GM12878 (cell line): Measurements from ENCODE around the gene PRKCQ. TPM values are rescaled to one million over a fixed set of nuclear protein-coding genes. Genes with fewer than 3 reads are reported as not detected.

Experiments
- ATF7 ChIP-seq: fragments of 450-650 bp; IDR thresholded peaks from 2 replicates; pipeline ENCODE4 v1.6.1; 2016; ENCODE audit warnings: low read depth, mild to moderate bottlenecking
- BRCA1 ChIP-seq: IDR thresholded peaks from 2 replicates; pipeline ENCODE4 v1.6.1; 2011; ENCODE audit warnings: low read depth, low read length, improper control_type of control experiment
- E2F8 ChIP-seq: fragments of 450-650 bp; IDR thresholded peaks from 2 replicates; pipeline ENCODE4 v1.6.1; 2018; ENCODE audit warnings: mild to moderate bottlenecking, low read depth, moderate library complexity; ENCODE audit not compliant: partially characterized antibody
- EP300 ChIP-seq, 2 experiments: fragments of 150-350 bp in 1 of 2; IDR thresholded peaks; 2 replicates each; pipeline ENCODE4 v1.6.1; 2011 to 2012; ENCODE audit warnings: low read depth in 2 of 2, low read length in 2 of 2, borderline replicate concordance in 1 of 2, improper control_type of control experiment in 1 of 2, inconsistent platforms in 1 of 2; ENCODE audit not compliant: control insufficient read depth in 1 of 2
- HDAC2 ChIP-seq: fragments of 200-600 bp; sonication (generic); IDR thresholded peaks from 2 replicates; pipeline ENCODE4 v1.6.1; 2017
- IKZF1 ChIP-seq: fragments of 450-650 bp; conservative IDR thresholded peaks from 2 replicates; pipeline ENCODE4 v1.6.1; 2017; ENCODE audit warnings: antibody characterized with exemption, mild to moderate bottlenecking
- JUND ChIP-seq: IDR thresholded peaks from 2 replicates; pipeline ENCODE4 v1.6.1; 2012; ENCODE audit warnings: low read depth, mild to moderate bottlenecking, low read length, improper control_type of control experiment, moderate library complexity
- NR2C1 ChIP-seq: fragments of 450-650 bp; IDR thresholded peaks from 2 replicates; pipeline ENCODE4 v1.6.1; 2017; ENCODE audit warnings: antibody characterized with exemption, mild to moderate bottlenecking, moderate library complexity
- NR2F1 ChIP-seq: fragments of 450-650 bp; conservative IDR thresholded peaks from 2 replicates; pipeline ENCODE4 v1.6.1; 2017; ENCODE audit warnings: mild to moderate bottlenecking
- PKNOX1 ChIP-seq: fragments of 450-650 bp; IDR thresholded peaks from 2 replicates; pipeline ENCODE4 v1.6.1; 2016; ENCODE audit warnings: mild to moderate bottlenecking
- RELA ChIP-seq: fragments of 450-650 bp; IDR thresholded peaks from 2 replicates; pipeline ENCODE4 v1.8.0; 2014; ENCODE audit warnings: borderline replicate concordance; ENCODE audit not compliant: partially characterized antibody
- SPI1 ChIP-seq: IDR thresholded peaks from 2 replicates; pipeline ENCODE4 v1.6.1; 2011; ENCODE audit warnings: low read depth, mild to moderate bottlenecking, low read length, moderate library complexity, borderline replicate concordance; ENCODE audit not compliant: insufficient read depth
- TARDBP ChIP-seq: IDR thresholded peaks from 2 replicates; pipeline ENCODE4 v1.6.1; 2016; ENCODE audit warnings: borderline replicate concordance
- TCF3 ChIP-seq: IDR thresholded peaks from 2 replicates; pipeline ENCODE4 v1.6.1; 2012; ENCODE audit warnings: low read depth, mild to moderate bottlenecking, low read length, borderline replicate concordance; ENCODE audit not compliant: insufficient read depth
- WRNIP1 ChIP-seq: IDR thresholded peaks from 2 replicates; pipeline ENCODE4 v1.6.1; 2011; ENCODE audit warnings: low read depth, low read length, improper control_type of control experiment, borderline replicate concordance
- polyA plus RNA-seq, 11 experiments: library from polyadenylated mRNA; depleted of rRNA in 4 of 11; unstranded in 6 of 11; stranded (reverse) in 5 of 11; fragments of >200 nt; fragmentation: Nextera tagmentation in 4 of 11; fragmentation: Illumina TruSeq in 1 of 11; extraction: Ambion mirVana in 4 of 11; extraction: Trizol in 1 of 11; gene quantifications; 1 replicate in 1 of 11; 2 replicates in 10 of 11; pipeline versions ENCODE4 v1.2.1 to v1.2.3, GENCODE V29; 2011 to 2016; ENCODE audit warnings: inconsistent platforms in 2 of 11, missing spikeins in 2 of 11, low read depth in 1 of 11
- total RNA-seq, 4 experiments: library from RNA; depleted of rRNA in 3 of 4; stranded (reverse); fragments of >200 nt in 3 of 4; fragmentation: Illumina TruSeq in 1 of 4; extraction: Trizol in 1 of 4; gene quantifications; 2 replicates each; pipeline versions ENCODE4 v1.2.1 to v1.2.3, GENCODE V29; 2013 to 2021

PRKCQ gene
- total and polyA plus RNA-seq, 10 of the 15 experiments (the other 5 are each of a cell fraction or from before 2014, with no cell fraction given): 0.26 to 8.9 (median 0.98) TPM

GRCh38 chr10:6465437-6465836 is 114.6 kb downstream of the PRKCQ start (continued):
- TF ChIP-seq PKNOX1: no peak
- no peak for TF ChIP-seq RELA
- TF ChIP-seq JUND: no peak
- TF ChIP-seq ATF7: no peak
- no peak for TF ChIP-seq SPI1
- peak in 1 of 2 experiments; percentile 22; a peak in 1 of 4 replicates for TF ChIP-seq EP300 (IDR thresholded peaks at IDR 0.05; ENCODE audit: borderline replicate concordance in 1 of 2, control insufficient read depth in 1 of 2, low read depth in 2 of 2, low read length in 2 of 2)
- peak; percentile 61 for TF ChIP-seq NR2F1
- TF ChIP-seq HDAC2: no peak
- no peak for TF ChIP-seq BRCA1
- no peak for TF ChIP-seq NR2C1
- no peak for TF ChIP-seq TCF3
- TF ChIP-seq WRNIP1: no peak
- no peak for TF ChIP-seq TARDBP
- peak; percentile 21; the same call in 1 of the 2 replicates for TF ChIP-seq IKZF1
- TF ChIP-seq E2F8: no peak
